A549 (cell line): ENCODE measurements around the gene SLPI. TPM values are rescaled to one million over a fixed set of nuclear protein-coding genes. Genes with fewer than 3 reads are reported as not detected.

ENCODE experiments used
- ATAC-seq, 2 experiments: fragments of 200-7000 bp in 1 of 2; fragments of >200 bp in 1 of 2; cut with Nextera tagmentation in 1 of 2; cut with Tn5 transposase in 1 of 2; 3 replicates each; pipeline versions ENCODE4 v1.8.0 to v1.9.1; 2018 to 2020; ENCODE audit warnings: mild to moderate bottlenecking in 1 of 2, moderate library complexity in 1 of 2
- CTCF ChIA-PET: fragments of 300-600 bp; sonication (Branson Sonifier 250); formaldehyde crosslinking; extraction: SDS; loops from one replicate; lab custom pipeline; 2021; ENCODE audit warnings: antibody characterized with exemption, inconsistent platforms; lab: Yijun Ruan, JAX
- POLR2A ChIA-PET: fragments of 350-600 bp; formaldehyde crosslinking; extraction: SDS; loops from one replicate; lab custom pipeline; 2021; ENCODE audit warnings: antibody characterized with exemption, inconsistent platforms; lab: Yijun Ruan, JAX
- DNase-seq, 2 experiments: peaks; one replicate each; pipeline versions ENCODE4 v3.0.0 to v3.0.0-alpha.2; 2011 to 2016; ENCODE audit warnings: low read depth in 1 of 2, low spot score in 1 of 2
- FAIRE-seq: peaks from 2 replicates; lab custom pipeline; 2011; peaks lifted over from hg19 to GRCh38; lab: Jason Lieb, UNC
- H3K27ac ChIP-seq, 2 experiments: fragments of >200 bp; sonication (Bioruptor Twin); formaldehyde crosslinking; 3 replicates each; pipeline ENCODE4 v1.5.1; 2016 to 2017
- H3K4me1 ChIP-seq: fragments of >200 bp; sonication (Bioruptor Twin); formaldehyde crosslinking; 3 replicates; pipeline ENCODE4 v1.6.1; 2016
- H3K4me2 ChIP-seq: fragments of >200 bp; sonication (Bioruptor Twin); formaldehyde crosslinking; 3 replicates; pipeline ENCODE4 v1.6.1; 2016
- H3K4me3 ChIP-seq: fragments of >200 bp; sonication (Bioruptor Twin); formaldehyde crosslinking; 3 replicates; pipeline ENCODE4 v1.5.1; 2016
- H3K9me3 ChIP-seq: fragments of >200 bp; sonication (Bioruptor Twin); formaldehyde crosslinking; 3 replicates; pipeline ENCODE4 v1.6.1; 2016
- ATOH8 ChIP-seq: fragments of 250-450 bp; sonication (Bioruptor Pico); IDR thresholded peaks from 2 replicates; pipeline ENCODE4 v1.5.0; 2020; ENCODE audit warnings: low read depth, mild to moderate bottlenecking, moderate library complexity
- BCL3 ChIP-seq: fragments of >200 bp; sonication (Bioruptor Twin); formaldehyde crosslinking; IDR thresholded peaks from 3 replicates; pipeline ENCODE4 v1.6.1; 2016
- CBX8 ChIP-seq: fragments of 200-600 bp; sonication (generic); IDR thresholded peaks from 2 replicates; pipeline ENCODE4 v1.6.1; 2016
- EHF ChIP-seq: fragments of 250-450 bp; sonication (Bioruptor Pico); IDR thresholded peaks from 2 replicates; pipeline ENCODE4 v1.5.0; 2020; ENCODE audit warnings: mild to moderate bottlenecking
- EHMT2 ChIP-seq: fragments of 200-600 bp; sonication (generic); IDR thresholded peaks from 2 replicates; pipeline ENCODE4 v1.6.1; 2016; ENCODE audit warnings: antibody characterized with exemption, low read depth, mild to moderate bottlenecking, moderate library complexity
- EP300 ChIP-seq, 2 experiments: fragments of >200 bp; sonication (Bioruptor Twin); formaldehyde crosslinking; IDR thresholded peaks; 2 replicates in 1 of 2; 3 replicates in 1 of 2; pipeline ENCODE4 v1.6.1; 2016 to 2017
- FOXS1 ChIP-seq: fragments of 250-450 bp; sonication (Bioruptor Pico); IDR thresholded peaks from 2 replicates; pipeline ENCODE4 v1.5.0; 2020; ENCODE audit warnings: mild to moderate bottlenecking, moderate library complexity
- GATA3 ChIP-seq: IDR thresholded peaks from 2 replicates; pipeline ENCODE4 v1.6.1; 2012; ENCODE audit warnings: borderline replicate concordance
- HDAC2 ChIP-seq: fragments of 200-600 bp; sonication (generic); IDR thresholded peaks from 2 replicates; pipeline ENCODE4 v1.6.1; 2016
- HMGXB4 ChIP-seq: fragments of 250-450 bp; sonication (Bioruptor Pico); IDR thresholded peaks from 2 replicates; pipeline ENCODE4 v1.5.0; 2021; ENCODE audit warnings: mild to moderate bottlenecking, moderate library complexity, borderline replicate concordance
- HOXA7 ChIP-seq: fragments of 250-450 bp; sonication (Bioruptor Pico); IDR thresholded peaks from 2 replicates; pipeline ENCODE4 v1.5.0; 2020; ENCODE audit warnings: mild to moderate bottlenecking, moderate library complexity
- JUNB ChIP-seq: fragments of >200 bp; sonication (Bioruptor Twin); formaldehyde crosslinking; IDR thresholded peaks from 2 replicates; pipeline ENCODE4 v1.6.1; 2016
- KDM1A ChIP-seq: fragments of 200-600 bp; sonication (generic); IDR thresholded peaks from 2 replicates; pipeline ENCODE4 v1.6.1; 2016; ENCODE audit warnings: low read depth, mild to moderate bottlenecking
- MAZ ChIP-seq: fragments of 150-350 bp; IDR thresholded peaks from 2 replicates; pipeline ENCODE4 v1.6.1; 2014; ENCODE audit warnings: antibody characterized with exemption, low read depth, low read length, borderline replicate concordance
- NPAS2 ChIP-seq: fragments of 250-450 bp; sonication (Bioruptor Pico); IDR thresholded peaks from 2 replicates; pipeline ENCODE4 v1.8.0; 2022; ENCODE audit warnings: mild to moderate bottlenecking, moderate library complexity, borderline replicate concordance
- PBX3 ChIP-seq: IDR thresholded peaks from 2 replicates; pipeline ENCODE4 v1.6.1; 2012
- RAD21 ChIP-seq, 2 experiments: fragments of >200 bp in 1 of 2; sonication (Bioruptor Twin) in 1 of 2; formaldehyde crosslinking in 1 of 2; IDR thresholded peaks in 1 of 2; conservative IDR thresholded peaks in 1 of 2; 2 replicates in 1 of 2; 3 replicates in 1 of 2; pipeline ENCODE4 v1.6.1; 2012 to 2018; ENCODE audit warnings: inconsistent platforms in 1 of 2
- RFX5 ChIP-seq: fragments of 450-650 bp; IDR thresholded peaks from 2 replicates; pipeline ENCODE4 v1.7.1; 2014; ENCODE audit warnings: antibody characterized with exemption, mild to moderate bottlenecking, moderate library complexity
- SREBF2 ChIP-seq: fragments of 450-650 bp; IDR thresholded peaks from 2 replicates; pipeline ENCODE4 v1.6.1; 2014; ENCODE audit warnings: mild to moderate bottlenecking, moderate library complexity
- ZSCAN20 ChIP-seq: fragments of 250-450 bp; sonication (Bioruptor Pico); IDR thresholded peaks from 2 replicates; pipeline ENCODE4 v1.8.0; 2022; ENCODE audit warnings: mild to moderate bottlenecking, moderate library complexity
- WGBS: methylation state at CpG from one replicate; pipeline ENCODE4 v1.1.6; 2017; ENCODE audit errors: missing lambda C conversion rate; 5-methylcytosine and 5-hydroxymethylcytosine counted together
- polyA plus RNA-seq, 4 experiments: library from polyadenylated mRNA; depleted of rRNA in 3 of 4; stranded (reverse); fragments of >200 nt; fragmentation: RNase III in 1 of 4; extraction: RNeasy Plus Mini Kit Qiagen cat#74134 plus additional on column Dnase treatment in 1 of 4; gene quantifications; 2 replicates in 3 of 4; 3 replicates in 1 of 4; pipeline ENCODE4 v1.2.3, GENCODE V29; 2011 to 2017

SLPI gene
- polyA plus RNA-seq, 2 of the 4 experiments (the other 2 are of a cell fraction): 4.5 to 27.0 TPM

GRCh38 chr20:45268531-45268930, 14.2 kb upstream of the SLPI start:
- H3K9me3 ChIP-seq: no peaks in the 10 kb centered on the region
- no peak overlapping the region for H3K4me3 ChIP-seq
- FAIRE-seq: no peak
- CTCF ChIA-PET: interaction anchor here (1.1 to 1.9 kb wide), 3 partner anchors 23 to 224 kb away, joined by 3 to 9 read pairs (median 7); no protein-coding TSS in a partner anchor
- no peak for TF ChIP-seq PBX3
- no peak for TF ChIP-seq RFX5
- no peak for TF ChIP-seq GATA3
- no peak for TF ChIP-seq SREBF2
- TF ChIP-seq KDM1A: no peak
- TF ChIP-seq RAD21 (conservative IDR thresholded peaks at IDR 0.05 in 1 of 2, IDR thresholded peaks at IDR 0.05 in 1 of 2): no peak
- TF ChIP-seq EP300 (IDR thresholded peaks at IDR 0.05): no peak
- TF ChIP-seq NPAS2 (CRISPR knock-in tag): no peak
- TF ChIP-seq HMGXB4 (CRISPR knock-in tag): no peak
- no peak for TF ChIP-seq HOXA7 (CRISPR knock-in tag)
- TF ChIP-seq MAZ: no peak
- TF ChIP-seq EHMT2: no peak
- no peak for DNase-seq
- POLR2A ChIA-PET: no interaction called here
- H3K27ac ChIP-seq: no peak overlapping the region
- WGBS: 27% methylated on average over 3 of the region's 3 CpGs
- no peak overlapping the region for H3K4me2 ChIP-seq
- ATAC-seq: no peak
- no peaks in the 10 kb centered on the region for H3K4me1 ChIP-seq

- H3K9me3 ChIP-seq: no peaks in the 10 kb centered on the region
- H3K4me1 ChIP-seq: no peaks in the 10 kb centered on the region
- no peak for DNase-seq
- CTCF ChIA-PET: interaction anchor here (0.7 kb wide), 1 partner anchor 25 kb away, joined by 3 read pairs; no protein-coding TSS in a partner anchor
- POLR2A ChIA-PET: no interaction called here
- no peak overlapping the region for H3K4me3 ChIP-seq
- FAIRE-seq: no peak
- TF ChIP-seq HDAC2 (no peak), EHF (no peak), NPAS2 (CRISPR knock-in tag) (no peak), ATOH8 (CRISPR knock-in tag) (no peak), CBX8 (no peak), BCL3 (no peak), MAZ (no peak), ZSCAN20 (CRISPR knock-in tag) (no peak), JUNB (no peak), FOXS1 (CRISPR knock-in tag) (no peak)
- no peak for ATAC-seq
- H3K27ac ChIP-seq: no peak overlapping the region
- H3K4me2 ChIP-seq: no peak overlapping the region
Measured at GRCh38 chr20:45266977-45267376, 12.6 kb upstream of the SLPI start.
